Measurements from ENCODE around the gene GPR32. TPM values are rescaled to one million over a fixed set of nuclear protein-coding genes. Genes with fewer than 3 reads are reported as not detected.
"Not testable (repeated sequence)": the region's sequence is repeated elsewhere in the genome, so short reads cannot be mapped to it uniquely, and the experiment has no call there.

GPR32 gene
- total RNA-seq, 4 donors from 2014 or later: not detected

GRCh38 chr19:50764409-50764808 is 5.9 kb upstream of the GPR32 start:
- no peaks in the 10 kb centered on the region for H3K36me3 ChIP-seq
- peaks cover 72% of the 10 kb centered on the region for H3K27me3 ChIP-seq
- no peak overlapping the region for H3K27ac ChIP-seq
- no peak for ATAC-seq
- H3K9me3 ChIP-seq: no peaks in the 10 kb centered on the region
- no peak overlapping the region for H3K4me3 ChIP-seq
- no peaks in the 10 kb centered on the region for H3K4me1 ChIP-seq
- WGBS, 2 donors (ENCODE audit: low coverage in 1 of 2): 63 to 82% methylated on average over 4 to 6 of the region's 7 CpGs
- TF ChIP-seq, protein P1, sequence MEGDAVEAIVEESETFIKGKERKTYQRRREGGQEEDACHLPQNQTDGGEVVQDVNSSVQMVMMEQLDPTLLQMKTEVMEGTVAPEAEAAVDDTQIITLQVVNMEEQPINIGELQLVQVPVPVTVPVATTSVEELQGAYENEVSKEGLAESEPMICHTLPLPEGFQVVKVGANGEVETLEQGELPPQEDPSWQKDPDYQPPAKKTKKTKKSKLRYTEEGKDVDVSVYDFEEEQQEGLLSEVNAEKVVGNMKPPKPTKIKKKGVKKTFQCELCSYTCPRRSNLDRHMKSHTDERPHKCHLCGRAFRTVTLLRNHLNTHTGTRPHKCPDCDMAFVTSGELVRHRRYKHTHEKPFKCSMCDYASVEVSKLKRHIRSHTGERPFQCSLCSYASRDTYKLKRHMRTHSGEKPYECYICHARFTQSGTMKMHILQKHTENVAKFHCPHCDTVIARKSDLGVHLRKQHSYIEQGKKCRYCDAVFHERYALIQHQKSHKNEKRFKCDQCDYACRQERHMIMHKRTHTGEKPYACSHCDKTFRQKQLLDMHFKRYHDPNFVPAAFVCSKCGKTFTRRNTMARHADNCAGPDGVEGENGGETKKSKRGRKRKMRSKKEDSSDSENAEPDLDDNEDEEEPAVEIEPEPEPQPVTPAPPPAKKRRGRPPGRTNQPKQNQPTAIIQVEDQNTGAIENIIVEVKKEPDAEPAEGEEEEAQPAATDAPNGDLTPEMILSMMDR (IDR thresholded peaks at IDR 0.05): no peak
- TF ChIP-seq EP300 (IDR thresholded peaks at IDR 0.05) (no peak), POLR2A (IDR thresholded peaks at IDR 0.05) (no peak), POLR2AphosphoS5 (IDR thresholded peaks at IDR 0.05) (no peak)

DNA sequence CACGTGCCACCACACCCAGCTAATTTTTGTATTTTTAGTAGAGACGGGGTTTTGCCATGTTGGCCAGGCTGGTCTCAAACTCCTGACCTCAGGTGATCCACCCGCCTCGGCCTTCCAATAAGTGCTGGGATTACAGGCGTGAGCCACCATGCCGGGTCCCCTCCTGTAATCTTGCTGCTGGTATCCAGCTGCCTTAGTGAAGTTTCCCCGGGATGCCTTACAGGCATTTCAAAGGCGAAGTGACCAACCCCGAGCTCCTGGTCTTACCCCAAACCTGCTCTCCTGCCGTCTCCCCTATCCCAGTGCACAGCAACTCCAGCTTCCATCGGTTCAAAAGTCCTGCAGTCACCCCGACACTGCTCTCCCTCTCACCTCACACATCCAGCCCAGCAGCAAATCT is 3.5 kb upstream of the GPR32 start:
- peaks cover 91% of the 10 kb centered on the region for H3K27me3 ChIP-seq
- H3K4me3 ChIP-seq, H3K27ac ChIP-seq, H3K9me3 ChIP-seq, H3K36me3 ChIP-seq, ATAC-seq, H3K4me1 ChIP-seq: not testable (repeated sequence)
- 57 to 59% methylated on average over 5 to 10 of the region's 12 CpGs for WGBS, 2 donors (ENCODE audit: low coverage in 1 of 2)

DNA sequence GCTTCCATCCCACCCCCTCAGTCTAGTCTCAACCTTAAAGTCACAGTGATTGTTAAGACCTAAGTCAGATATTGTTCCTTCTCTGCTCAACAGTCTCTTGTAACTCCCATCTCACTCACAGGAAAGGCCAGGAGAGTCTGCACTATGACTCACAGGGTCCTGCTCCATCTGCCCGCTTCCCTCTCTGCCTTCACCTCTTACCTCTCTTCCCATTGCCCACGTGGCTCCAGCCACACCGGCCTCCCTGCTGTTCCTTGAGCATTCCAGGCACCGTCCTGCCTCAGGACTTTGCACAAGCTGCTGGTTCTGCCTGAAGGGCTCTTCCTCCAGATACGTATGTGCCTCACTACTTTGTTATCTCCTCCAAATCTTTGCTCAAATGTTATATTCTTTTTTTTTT is 3.0 kb upstream of the GPR32 start:
- not testable (repeated sequence) for H3K9me3 ChIP-seq, H3K27ac ChIP-seq, H3K4me1 ChIP-seq, H3K4me3 ChIP-seq, H3K36me3 ChIP-seq, ATAC-seq
- WGBS, 2 donors (ENCODE audit: low coverage in 1 of 2): 30 to 55% methylated on average over 4 to 5 of the region's 5 CpGs
- peaks cover 91% of the 10 kb centered on the region for H3K27me3 ChIP-seq

- Histone ChIP-seq H3K36me3 (no peaks in the 10 kb centered on the region), H3K27ac (no peak overlapping the region), H3K4me3 (no peak overlapping the region), H3K27me3 (peaks cover 93% of the 10 kb centered on the region), H3K9me3 (peaks cover 0 to 5% (median 0%) of the 10 kb centered on the region in 3 donors), H3K4me1 (no peaks in the 10 kb centered on the region)
- no peak for ATAC-seq
- 60 to 67% methylated on average over 4 to 5 of the region's 5 CpGs for WGBS, 2 donors (ENCODE audit: low coverage in 1 of 2)
- no peak for TF ChIP-seq POLR2A (IDR thresholded peaks at IDR 0.05)
- no peak for TF ChIP-seq EP300 (IDR thresholded peaks at IDR 0.05)
- no peak for TF ChIP-seq POLR2AphosphoS5 (IDR thresholded peaks at IDR 0.05)
- TF ChIP-seq, protein P1 (IDR thresholded peaks at IDR 0.05): no peak
These were observed 2.0 kb upstream of the GPR32 start for GRCh38 chr19:50768277-50768676.

DNA sequence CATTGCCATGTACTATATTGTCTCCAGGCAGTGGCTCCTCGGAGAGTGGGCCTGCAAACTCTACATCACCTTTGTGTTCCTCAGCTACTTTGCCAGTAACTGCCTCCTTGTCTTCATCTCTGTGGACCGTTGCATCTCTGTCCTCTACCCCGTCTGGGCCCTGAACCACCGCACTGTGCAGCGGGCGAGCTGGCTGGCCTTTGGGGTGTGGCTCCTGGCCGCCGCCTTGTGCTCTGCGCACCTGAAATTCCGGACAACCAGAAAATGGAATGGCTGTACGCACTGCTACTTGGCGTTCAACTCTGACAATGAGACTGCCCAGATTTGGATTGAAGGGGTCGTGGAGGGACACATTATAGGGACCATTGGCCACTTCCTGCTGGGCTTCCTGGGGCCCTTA is 624 bp downstream of the GPR32 start:
- peaks cover 96% of the 10 kb centered on the region for H3K27me3 ChIP-seq
- no peaks in the 10 kb centered on the region for H3K4me1 ChIP-seq
- H3K36me3 ChIP-seq: no peaks in the 10 kb centered on the region
- H3K9me3 ChIP-seq: peaks cover 0 to 5% (median 0%) of the 10 kb centered on the region in 3 donors
- TF ChIP-seq POLR2A (IDR thresholded peaks at IDR 0.05) (no peak), POLR2AphosphoS5 (IDR thresholded peaks at IDR 0.05) (no peak), EP300 (IDR thresholded peaks at IDR 0.05) (no peak)
- TF ChIP-seq, protein P1 (IDR thresholded peaks at IDR 0.05): no peak
- no peak overlapping the region for H3K27ac ChIP-seq
- WGBS, 2 donors (ENCODE audit: low coverage in 1 of 2): 58% methylated on average over 6 of the region's 13 CpGs; no CpG with 5 or more reads in 1 of the 2 donors
- ATAC-seq: no peak
- H3K4me3 ChIP-seq: no peak overlapping the region

DNA sequence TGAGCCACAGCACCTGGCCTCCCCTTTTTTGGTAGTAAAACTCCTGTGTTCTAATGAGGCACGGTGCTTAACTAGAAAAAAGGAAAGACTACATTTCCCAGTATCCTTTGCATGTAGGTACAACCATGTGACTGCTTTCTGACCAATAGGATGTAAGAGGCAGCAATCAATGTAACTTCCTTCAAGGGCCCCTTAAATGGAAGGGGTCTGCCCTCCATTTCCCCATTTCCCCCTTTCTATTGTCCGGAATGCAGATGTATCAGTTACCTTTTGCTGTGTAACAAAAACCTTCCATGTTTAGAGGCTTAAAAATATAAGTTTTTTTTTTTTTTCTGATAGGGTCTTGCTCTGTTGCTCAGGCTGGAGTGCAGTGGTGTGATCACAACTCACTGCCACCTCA is 2.2 kb downstream of the GPR32 start:
- peaks cover 99% of the 10 kb centered on the region for H3K27me3 ChIP-seq
- H3K9me3 ChIP-seq: peaks cover 0 to 18% (median 0%) of the 10 kb centered on the region in 3 donors
- H3K4me3 ChIP-seq: no peak overlapping the region
- TF ChIP-seq, protein P1 (IDR thresholded peaks at IDR 0.05): no peak
- TF ChIP-seq POLR2A (IDR thresholded peaks at IDR 0.05) (no peak), EP300 (IDR thresholded peaks at IDR 0.05) (no peak), POLR2AphosphoS5 (IDR thresholded peaks at IDR 0.05) (no peak)
- no peak for ATAC-seq
- no peaks in the 10 kb centered on the region for H3K4me1 ChIP-seq
- H3K36me3 ChIP-seq: no peaks in the 10 kb centered on the region
- 42 to 65% methylated on average over 2 of the region's 2 CpGs for WGBS, 2 donors (ENCODE audit: low coverage in 1 of 2)
- no peak overlapping the region for H3K27ac ChIP-seq

- not testable (repeated sequence) for H3K4me3 ChIP-seq, ATAC-seq, H3K36me3 ChIP-seq, H3K4me1 ChIP-seq, H3K27ac ChIP-seq
- Histone ChIP-seq H3K27me3 (peaks cover 99% of the 10 kb centered on the region), H3K9me3 (peaks cover 0 to 18% (median 0%) of the 10 kb centered on the region in 3 donors)
- 100% methylated on average over 1 of the region's 3 CpGs; no CpG with 5 or more reads in 1 of the 2 donors for WGBS, 2 donors (ENCODE audit: low coverage in 1 of 2)
These were observed 2.6 kb downstream of the GPR32 start for GRCh38 chr19:50772912-50773311.

- H3K4me3 ChIP-seq, H3K27ac ChIP-seq, H3K4me1 ChIP-seq, H3K36me3 ChIP-seq, ATAC-seq: not testable (repeated sequence)
- Histone ChIP-seq H3K9me3 (peaks cover 0 to 18% (median 0%) of the 10 kb centered on the region in 3 donors), H3K27me3 (peaks cover 99% of the 10 kb centered on the region)
- WGBS, 2 donors (ENCODE audit: low coverage in 1 of 2): 47% methylated on average over 3 of the region's 7 CpGs; no CpG with 5 or more reads in 1 of the 2 donors
These were observed 3.2 kb downstream of the GPR32 start for GRCh38 chr19:50773454-50773853.

Data from gastroesophageal sphincter (tissue), 4 donors.